Measurements from ENCODE around the gene PLCH1.

The PLCH1 gene

GRCh38 chr3:155604967-155605366, 139.9 kb downstream of the PLCH1 start:
- DNase-seq (ENCODE audit: low read depth), result no peak

GRCh38 chr3:155604126-155604525, 140.7 kb downstream of the PLCH1 start:
- DNase-seq (ENCODE audit: low read depth), result no peak

GRCh38 chr3:155603302-155603701, 141.6 kb downstream of the PLCH1 start:
- no peak for DNase-seq (ENCODE audit: low read depth)

- DNase-seq (ENCODE audit: low read depth), result no peak
Measured at GRCh38 chr3:155602307-155602706, 142.6 kb downstream of the PLCH1 start.

- DNase-seq (ENCODE audit: low read depth), result no peak
Measured at GRCh38 chr3:155598671-155599070, 146.2 kb downstream of the PLCH1 start.

GRCh38 chr3:155596615-155597014, 148.3 kb downstream of the PLCH1 start:
- no peak for DNase-seq (ENCODE audit: low read depth)

- no peak for DNase-seq (ENCODE audit: low read depth)
Measured at GRCh38 chr3:155595371-155595770, 149.5 kb downstream of the PLCH1 start.

- no peak for DNase-seq (ENCODE audit: low read depth)
Measured at GRCh38 chr3:155594526-155595187, 150.2 kb downstream of the PLCH1 start.

GRCh38 chr3:155587581-155587980, 157.3 kb downstream of the PLCH1 start:
- DNase-seq (ENCODE audit: low read depth), result no peak

- no peak for DNase-seq (ENCODE audit: low read depth)
Measured at GRCh38 chr3:155585384-155585783, 159.5 kb downstream of the PLCH1 start.

- DNase-seq (ENCODE audit: low read depth), result no peak
Measured at GRCh38 chr3:155581579-155581978, 163.3 kb downstream of the PLCH1 start.

- no peak for DNase-seq (ENCODE audit: low read depth)
Measured at GRCh38 chr3:155572085-155572484, 172.8 kb downstream of the PLCH1 start.

GRCh38 chr3:155568295-155568694, 176.6 kb downstream of the PLCH1 start:
- no peak for DNase-seq (ENCODE audit: low read depth)

GRCh38 chr3:155560594-155560993, 184.3 kb downstream of the PLCH1 start:
- no peak for DNase-seq (ENCODE audit: low read depth)

GRCh38 chr3:155560135-155560534, 184.7 kb downstream of the PLCH1 start:
- no peak for DNase-seq (ENCODE audit: low read depth)

- no peak for DNase-seq (ENCODE audit: low read depth)
Measured at GRCh38 chr3:155556531-155556930, 188.3 kb downstream of the PLCH1 start.

- no peak for DNase-seq (ENCODE audit: low read depth)
Measured at GRCh38 chr3:155555479-155556060, 189.3 kb downstream of the PLCH1 start.

- DNase-seq (ENCODE audit: low read depth), result no peak
Measured at GRCh38 chr3:155554777-155555451, 190.0 kb downstream of the PLCH1 start.

GRCh38 chr3:155553780-155554179, 191.1 kb downstream of the PLCH1 start:
- DNase-seq (ENCODE audit: low read depth), result no peak

- no peak for DNase-seq (ENCODE audit: low read depth)
Measured at GRCh38 chr3:155553326-155553725, 191.5 kb downstream of the PLCH1 start.

- DNase-seq (ENCODE audit: low read depth), result no peak
Measured at GRCh38 chr3:155550391-155550790, 194.5 kb downstream of the PLCH1 start.

GRCh38 chr3:155549087-155549486, 195.8 kb downstream of the PLCH1 start:
- no peak for DNase-seq (ENCODE audit: low read depth)

- DNase-seq (ENCODE audit: low read depth), result no peak
Measured at GRCh38 chr3:155548195-155548594, 196.7 kb downstream of the PLCH1 start.

GRCh38 chr3:155535098-155535497, 209.8 kb downstream of the PLCH1 start:
- DNase-seq (ENCODE audit: low read depth), result no peak

All from stimulated activated CD8-positive, alpha-beta memory T cell treated with anti-CD3 and anti-CD28 coated beads, Interleukin-15, amount 100 ng/mL, for 24 hours (primary cell).